Activated naive CD8-positive, alpha-beta T cell treated with anti-CD3 and anti-CD28 coated beads, Interleukin-2, amount 10 ng/mL, durations not matched to agents 7 days and 5 days (primary cell): ENCODE measurements around the gene SLITRK6. TPM values are rescaled to one million over a fixed set of nuclear protein-coding genes. Genes with fewer than 3 reads are reported as not detected.
"Not testable (repeated sequence)": the region's sequence is repeated elsewhere in the genome, so short reads cannot be mapped to it uniquely, and the experiment has no call there.

ENCODE experiments used
- ATAC-seq: fragments of 150-1000 bp; cut with Tn5 transposase; one replicate; pipeline ENCODE4 v1.10.0; 2021; ENCODE audit warnings: low read depth, moderate library complexity
- POLR2A ChIA-PET: fragments of 350-600 bp; sonication (Branson Sonifier 250); formaldehyde crosslinking; loops from one replicate; lab custom pipeline; 2021; ENCODE audit warnings: antibody characterized with exemption; lab: Charles Lee
- DNase-seq: peaks from one replicate; pipeline ENCODE4 v3.0.0; 2021
- H3K27ac Mint-ChIP-seq: one replicate; pipeline ENCODE4 v1.8.0; 2022; ENCODE audit warnings: mild to moderate bottlenecking, mixed read lengths
- H3K27me3 Mint-ChIP-seq: one replicate; pipeline ENCODE4 v1.8.0; 2022; ENCODE audit warnings: mild to moderate bottlenecking, moderate library complexity, mixed read lengths
- H3K36me3 Mint-ChIP-seq: one replicate; pipeline ENCODE4 v1.8.0; 2021; ENCODE audit warnings: mild to moderate bottlenecking, mixed read lengths
- H3K4me1 Mint-ChIP-seq: one replicate; pipeline ENCODE4 v1.8.0; 2021; ENCODE audit warnings: mixed read lengths
- H3K4me3 Mint-ChIP-seq: one replicate; pipeline ENCODE4 v1.8.0; 2022; ENCODE audit warnings: mild to moderate bottlenecking, moderate library complexity, mixed read lengths
- H3K9me3 Mint-ChIP-seq: one replicate; pipeline ENCODE4 v1.8.0; 2021; ENCODE audit warnings: mixed read lengths
- total RNA-seq, 2 experiments: library from RNA; stranded (reverse); gene quantifications; one replicate each; pipeline ENCODE4 v1.2.3, GENCODE V29; 2021

SLITRK6 gene
- total RNA-seq, 2 experiments from 2014 or later = not detected

- H3K27ac Mint-ChIP-seq = no peak overlapping the region
- no peaks in the 10 kb centered on the region for H3K4me1 Mint-ChIP-seq
- POLR2A ChIA-PET = no interaction called here
- DNase-seq (no peak), ATAC-seq (no peak)
- H3K4me3 Mint-ChIP-seq = no peak overlapping the region
- no peaks in the 10 kb centered on the region for H3K27me3 Mint-ChIP-seq
- no peaks in the 10 kb centered on the region for H3K9me3 Mint-ChIP-seq
- no peaks in the 10 kb centered on the region for H3K36me3 Mint-ChIP-seq
Measured at GRCh38 chr13:85785205-85785604, 14.0 kb downstream of the SLITRK6 start.

GRCh38 chr13:85772367-85772766 is 26.9 kb downstream of the SLITRK6 start:
- Mint-ChIP-seq H3K4me1 (no peaks in the 10 kb centered on the region), H3K4me3 (no peak overlapping the region), H3K27ac (no peak overlapping the region), H3K27me3 (no peaks in the 10 kb centered on the region), H3K9me3 (no peaks in the 10 kb centered on the region), H3K36me3 (no peaks in the 10 kb centered on the region)
- ATAC-seq (no peak), DNase-seq (no peak)
- POLR2A ChIA-PET = no interaction called here

- Mint-ChIP-seq H3K36me3 (no peaks in the 10 kb centered on the region), H3K4me3 (no peak overlapping the region), H3K27ac (no peak overlapping the region), H3K4me1 (no peaks in the 10 kb centered on the region), H3K27me3 (no peaks in the 10 kb centered on the region), H3K9me3 (no peaks in the 10 kb centered on the region)
- POLR2A ChIA-PET = no interaction called here
- DNase-seq (no peak), ATAC-seq (no peak)
Measured at GRCh38 chr13:85771856-85772255, 27.4 kb downstream of the SLITRK6 start.

- Mint-ChIP-seq H3K4me1 (no peaks in the 10 kb centered on the region), H3K27me3 (no peaks in the 10 kb centered on the region), H3K9me3 (no peaks in the 10 kb centered on the region), H3K4me3 (no peak overlapping the region), H3K36me3 (no peaks in the 10 kb centered on the region), H3K27ac (no peak overlapping the region)
- ATAC-seq (no peak), DNase-seq (no peak)
- POLR2A ChIA-PET = no interaction called here
Measured at GRCh38 chr13:85768946-85769345, 30.3 kb downstream of the SLITRK6 start.

- POLR2A ChIA-PET = no interaction called here
- no peak for DNase-seq
- Mint-ChIP-seq H3K4me1 (no peaks in the 10 kb centered on the region), H3K27me3 (no peaks in the 10 kb centered on the region), H3K36me3 (no peaks in the 10 kb centered on the region), H3K27ac (no peak overlapping the region), H3K9me3 (no peaks in the 10 kb centered on the region), H3K4me3 (no peak overlapping the region)
- no peak for ATAC-seq
Measured at GRCh38 chr13:85755123-85755522, 44.1 kb downstream of the SLITRK6 start.

- not testable (repeated sequence) for DNase-seq, H3K27me3 Mint-ChIP-seq, H3K36me3 Mint-ChIP-seq
Measured at GRCh38 chr13:85743201-85743770, 55.9 kb downstream of the SLITRK6 start.

More at GRCh38 chr13:85743201-85743770, 55.9 kb downstream of the SLITRK6 start:
- H3K27ac Mint-ChIP-seq, H3K9me3 Mint-ChIP-seq, H3K4me1 Mint-ChIP-seq, H3K4me3 Mint-ChIP-seq, POLR2A ChIA-PET, ATAC-seq: not testable (repeated sequence)
